H1 (cell line): ENCODE measurements around the gene PRSS36. TPM values are rescaled to one million over a fixed set of nuclear protein-coding genes. Genes with fewer than 3 reads are reported as not detected.

Source experiments
- CTCF ChIA-PET: fragments of 300-600 bp; sonication (Branson Sonifier 250); formaldehyde crosslinking; loops from one replicate; lab custom pipeline; 2021; ENCODE audit not compliant: partially characterized antibody; lab: Charles Lee
- POLR2A ChIA-PET: fragments of 300-600 bp; sonication (Branson Sonifier 250); formaldehyde crosslinking; loops from one replicate; lab custom pipeline; 2021; ENCODE audit warnings: inconsistent platforms; ENCODE audit not compliant: partially characterized antibody; lab: Charles Lee
- DNase-seq, 2 experiments: peaks; one replicate each; pipeline versions ENCODE4 v3.0.0 to v3.0.0-alpha.2; 2010 to 2022; ENCODE audit warnings: low spot score in 2 of 2, low read depth in 1 of 2, mixed read lengths in 1 of 2
- FAIRE-seq: peaks from 2 replicates; lab custom pipeline; 2011; peaks lifted over from hg19 to GRCh38; lab: Jason Lieb, UNC
- H2AFZ ChIP-seq: 2 replicates; pipeline ENCODE4 v1.8.1; 2012; ENCODE audit warnings: low read length, inconsistent platforms
- H2AK5ac ChIP-seq: 2 replicates; pipeline ENCODE4 v1.6.1; 2013; ENCODE audit warnings: low read depth, low read length
- H2BK120ac ChIP-seq: replicated peaks from 2 replicates; pipeline ENCODE3; 2013; ENCODE audit warnings: low read depth, low read length, inconsistent platforms
- H2BK12ac ChIP-seq: 2 replicates; pipeline ENCODE4 v1.6.1; 2013; ENCODE audit warnings: low read depth, low read length
- H2BK15ac ChIP-seq: 2 replicates; pipeline ENCODE4 v1.6.1; 2013; ENCODE audit warnings: low read length
- H2BK20ac ChIP-seq: 2 replicates; pipeline ENCODE4 v1.6.1; 2013; ENCODE audit warnings: low read length
- H2BK5ac ChIP-seq: 2 replicates; pipeline ENCODE4 v1.6.1; 2013; ENCODE audit warnings: low read depth, low read length
- H3K14ac ChIP-seq: 2 replicates; pipeline ENCODE4 v1.6.1; 2013; ENCODE audit warnings: inconsistent platforms; ENCODE audit not compliant: insufficient read length
- H3K18ac ChIP-seq: 2 replicates; pipeline ENCODE4 v1.6.1; 2013; ENCODE audit warnings: low read length; ENCODE audit errors: extremely low read depth
- H3K23ac ChIP-seq: 2 replicates; pipeline ENCODE4 v1.6.1; 2013; ENCODE audit warnings: inconsistent platforms; ENCODE audit not compliant: insufficient read length
- H3K23me2 ChIP-seq: 2 replicates; pipeline ENCODE4 v1.6.1; 2013; ENCODE audit warnings: low read depth, low read length
- H3K27ac ChIP-seq: 2 replicates; pipeline ENCODE4 v1.6.1; 2011; ENCODE audit warnings: low read depth, low read length, inconsistent platforms
- H3K27me3 ChIP-seq, 4 experiments: replicated peaks in 1 of 4; 1 replicate in 1 of 4; 2 replicates in 3 of 4; pipeline versions ENCODE4 v1.6.1 to v1.8.1; 2011 to 2013; ENCODE audit warnings: low read length in 3 of 4, mild to moderate bottlenecking in 3 of 4, inconsistent platforms in 2 of 4, mixed read lengths in 2 of 4, moderate library complexity in 1 of 4; ENCODE audit not compliant: control insufficient read depth in 3 of 4, insufficient read depth in 3 of 4; ENCODE audit errors: extremely low read depth in 1 of 4
- H3K36me3 ChIP-seq, 4 experiments: 2 replicates each; pipeline versions ENCODE4 v1.6.1 to v1.8.1; 2011 to 2013; ENCODE audit warnings: mild to moderate bottlenecking in 4 of 4, low read length in 3 of 4, moderate library complexity in 2 of 4, control low read depth in 1 of 4, inconsistent platforms in 1 of 4; ENCODE audit not compliant: insufficient read depth in 4 of 4, control insufficient read depth in 2 of 4
- H3K4ac ChIP-seq: replicated peaks from 2 replicates; pipeline ENCODE3; 2013; ENCODE audit warnings: low read length, low read depth, mixed read lengths, inconsistent platforms; ENCODE audit not compliant: insufficient read length
- H3K4me1 ChIP-seq, 4 experiments: replicated peaks in 1 of 4; 1 replicate in 1 of 4; 2 replicates in 3 of 4; pipeline versions ENCODE4 v1.6.1 to v1.8.1; 2011 to 2013; ENCODE audit warnings: low read length in 3 of 4, inconsistent platforms in 2 of 4, mixed read lengths in 1 of 4; ENCODE audit not compliant: insufficient read depth in 4 of 4, control insufficient read depth in 3 of 4
- H3K4me2 ChIP-seq, 2 experiments: 2 replicates each; pipeline versions ENCODE4 v1.6.1 to v1.8.1; 2011 to 2013; ENCODE audit warnings: low read depth in 2 of 2, low read length in 2 of 2, control low read depth in 1 of 2, inconsistent platforms in 1 of 2, mild to moderate bottlenecking in 1 of 2; ENCODE audit not compliant: insufficient read depth in 1 of 2
- H3K4me3 ChIP-seq, 4 experiments: fragments of 200-600, 300-600 bp in 1 of 4; sonication (generic), shearing (Covaris generic), sonication (Bioruptor Twin) in 1 of 4; 2 replicates each; pipeline versions ENCODE4 v1.5.1 to v1.8.1; 2011 to 2016; ENCODE audit warnings: low read length in 4 of 4, low read depth in 3 of 4, control low read depth in 2 of 4, inconsistent platforms in 2 of 4, mild to moderate bottlenecking in 2 of 4, mixed read lengths in 1 of 4, moderate library complexity in 1 of 4; ENCODE audit not compliant: insufficient read depth in 2 of 4; ENCODE audit errors: extremely low read depth in 1 of 4
- H3K56ac ChIP-seq: replicated peaks from 2 replicates; pipeline ENCODE3; 2013; ENCODE audit warnings: low read depth, mild to moderate bottlenecking, mixed read lengths, low read length, inconsistent platforms; ENCODE audit not compliant: insufficient read length
- H3K79me1 ChIP-seq: 2 replicates; pipeline ENCODE4 v1.6.1; 2013; ENCODE audit warnings: low read depth, low read length, control low read depth
- H3K79me2 ChIP-seq, 2 experiments: 2 replicates each; pipeline versions ENCODE4 v1.6.1 to v1.8.1; 2012 to 2013; ENCODE audit warnings: low read length in 2 of 2, mild to moderate bottlenecking in 2 of 2, inconsistent platforms in 1 of 2; ENCODE audit not compliant: insufficient read depth in 2 of 2, control insufficient read depth in 1 of 2
- H3K9ac ChIP-seq, 4 experiments: replicated peaks in 1 of 4; 1 replicate in 1 of 4; 2 replicates in 3 of 4; pipeline versions ENCODE4 v1.6.1 to v1.8.1; 2011 to 2013; ENCODE audit warnings: low read depth in 3 of 4, low read length in 3 of 4, control low read depth in 2 of 4, mild to moderate bottlenecking in 2 of 4, moderate library complexity in 2 of 4, inconsistent platforms in 1 of 4; ENCODE audit errors: extremely low read depth in 1 of 4
- H3K9me3 ChIP-seq, 2 experiments: 2 replicates each; pipeline versions ENCODE4 v1.6.1 to v1.8.1; 2012 to 2013; ENCODE audit warnings: mild to moderate bottlenecking in 2 of 2, moderate library complexity in 2 of 2, control low read depth in 1 of 2, inconsistent platforms in 1 of 2, low read depth in 1 of 2, low read length in 1 of 2, mixed read lengths in 1 of 2; ENCODE audit not compliant: insufficient read depth in 2 of 2
- H4K20me1 ChIP-seq, 2 experiments: replicated peaks in 1 of 2; 2 replicates each; pipeline versions ENCODE3 to v1.8.1; 2011 to 2013; ENCODE audit warnings: inconsistent platforms in 2 of 2, low read length in 2 of 2, mild to moderate bottlenecking in 1 of 2; ENCODE audit not compliant: insufficient read depth in 2 of 2, control insufficient read depth in 1 of 2
- H4K5ac ChIP-seq: 2 replicates; pipeline ENCODE4 v1.6.1; 2013; ENCODE audit warnings: low read length, low read depth, mixed read lengths, inconsistent platforms; ENCODE audit not compliant: insufficient read length
- H4K8ac ChIP-seq: 2 replicates; pipeline ENCODE4 v1.8.0; 2013; ENCODE audit warnings: mild to moderate bottlenecking, moderate library complexity, low read length, inconsistent platforms; ENCODE audit not compliant: insufficient read depth; ENCODE audit errors: extremely low read depth
- H4K91ac ChIP-seq: replicated peaks from 2 replicates; pipeline ENCODE3; 2013; ENCODE audit warnings: low read length, mixed read lengths, inconsistent platforms; ENCODE audit not compliant: insufficient read length
- CBX8 ChIP-seq: fragments of 300-800, 300-1000 bp; sonication (generic); IDR thresholded peaks from 2 replicates; pipeline ENCODE4 v1.7.1; 2016; ENCODE audit warnings: low read depth, low read length, borderline replicate concordance
- KDM1A ChIP-seq: fragments of 200-600, 300-600 bp; sonication (generic); IDR thresholded peaks from 2 replicates; pipeline ENCODE4 v1.7.1; 2016; ENCODE audit warnings: mild to moderate bottlenecking, low read length, borderline replicate concordance
- RNF2 ChIP-seq: fragments of 200-900, 300-1000 bp; sonication (generic); IDR thresholded peaks from 2 replicates; pipeline ENCODE4 v1.7.1; 2016; ENCODE audit warnings: borderline replicate concordance, low read depth, mild to moderate bottlenecking, antibody characterized with exemption, low read length; ENCODE audit not compliant: poor library complexity, severe bottlenecking; ENCODE audit errors: missing control alignments
- SRF ChIP-seq: IDR thresholded peaks from 2 replicates; pipeline ENCODE4 v1.6.1; 2011; ENCODE audit warnings: mild to moderate bottlenecking, low read depth, low read length, moderate library complexity
- SUZ12 ChIP-seq: fragments of 200-600 bp; sonication (generic); IDR thresholded peaks from 2 replicates; pipeline ENCODE4 v1.6.1; 2012; ENCODE audit warnings: mild to moderate bottlenecking, inconsistent platforms, low read length, moderate library complexity, mixed read lengths
- WGBS, 2 experiments: shearing (Covaris generic) in 1 of 2; methylation state at CpG; one replicate each; pipeline versions ENCODE4 v1.1.6 to v1.1.7; 2013 to 2015; ENCODE audit warnings: low lambda C conversion rate in 2 of 2, mixed read lengths in 2 of 2, inconsistent platforms in 1 of 2, low coverage in 1 of 2, missing lambda C conversion rate in 1 of 2; ENCODE audit not compliant: insufficient replicate concordance in 2 of 2, insufficient coverage in 1 of 2, insufficient read length in 1 of 2; ENCODE audit errors: extremely low coverage in 1 of 2, missing lambda C conversion rate in 1 of 2; 5-methylcytosine and 5-hydroxymethylcytosine counted together
- polyA plus RNA-seq, 7 experiments: library from polyadenylated mRNA; depleted of rRNA in 3 of 7; stranded (reverse) in 5 of 7; unstranded in 2 of 7; fragments of >200 nt in 5 of 7; fragments of 200-250 nt in 2 of 7; gene quantifications; 1 replicate in 5 of 7; 2 replicates in 1 of 7; 4 replicates in 1 of 7; pipeline versions ENCODE4 v1.2.1 to v1.2.3, GENCODE V29; 2011 to 2013; ENCODE audit warnings: missing spikeins in 2 of 7, mixed read lengths in 2 of 7
- total RNA-seq: library from RNA; stranded (reverse); fragmentation: NEBNext Ultra II Directional; extraction: Animal tissue kit (Norgen Biotek cat#: 25700); gene quantifications from 2 replicates; pipeline ENCODE4 v1.2.1, GENCODE V29; 2021

The PRSS36 gene
- total and polyA plus RNA-seq, 2 of the 8 experiments (the other 6 are each of a cell fraction or from before 2014, with no cell fraction given): 1.3 to 1.9 TPM

GRCh38 chr16:31189412-31189778 lies 39.5 kb upstream of the PRSS36 start:
- H3K4me2 ChIP-seq: no peak overlapping the region
- DNase-seq (no peak), FAIRE-seq (no peak)
- no peak overlapping the region for H4K91ac ChIP-seq
- no peak overlapping the region for H2AK5ac ChIP-seq
- no peak overlapping the region for H3K23ac ChIP-seq
- no peak overlapping the region for H4K5ac ChIP-seq
- no peak overlapping the region for H2AFZ ChIP-seq
- 83% methylated on average over 2 of the region's 2 CpGs; no CpG with 5 or more reads in 1 of the 2 experiments for WGBS, 2 experiments
- H3K4ac ChIP-seq: no peak overlapping the region
- no peak overlapping the region for H4K8ac ChIP-seq
- H3K9ac ChIP-seq: no peak overlapping the region
- ChIA-PET POLR2A (interaction anchor here (0.6 to 17.4 kb wide), 12 partner anchors 5 to 229 kb away, joined by 3 to 430 read pairs (median 4); partner anchors contain the start of genes FUS, PYCARD, PYDC1 and TRIM72), CTCF (interaction anchor here (0.9 to 1.2 kb wide), 3 partner anchors 12 to 50 kb away, joined by 3 read pairs; no protein-coding TSS in a partner anchor)
- no peaks in the 10 kb centered on the region for H3K27me3 ChIP-seq
- H3K79me1 ChIP-seq: peaks cover 7% of the 10 kb centered on the region
- no peak overlapping the region for H3K18ac ChIP-seq
- H3K14ac ChIP-seq: no peak overlapping the region
- H2BK120ac ChIP-seq: no peak overlapping the region
- H3K36me3 ChIP-seq: peaks cover 82 to 100% (median 98%) of the 10 kb centered on the region in 4 experiments
- H2BK5ac ChIP-seq: no peak overlapping the region
- H3K23me2 ChIP-seq: no peaks in the 10 kb centered on the region
- H3K27ac ChIP-seq: no peak overlapping the region
- H3K4me1 ChIP-seq: no peaks in the 10 kb centered on the region
- H2BK20ac ChIP-seq: no peak overlapping the region
- no peak overlapping the region for H3K56ac ChIP-seq
- H2BK12ac ChIP-seq: no peak overlapping the region
- peaks cover 17 to 49% of the 10 kb centered on the region in 2 experiments for H4K20me1 ChIP-seq
- H3K4me3 ChIP-seq: no peak overlapping the region
- peaks cover 3 to 64% of the 10 kb centered on the region in 2 experiments for H3K79me2 ChIP-seq
- H3K9me3 ChIP-seq: no peaks in the 10 kb centered on the region
- H2BK15ac ChIP-seq: no peak overlapping the region
- no peak for TF ChIP-seq SUZ12
- TF ChIP-seq KDM1A: no peak
- TF ChIP-seq CBX8: no peak
- TF ChIP-seq SRF: no peak
- TF ChIP-seq RNF2: no peak
